Erythroblast (primary cell): Measurements from ENCODE around the gene BSG.

Experiments
- GATA1 ChIP-seq: IDR thresholded peaks from 2 replicates; pipeline ENCODE4 v1.6.1; 2011; ENCODE audit warnings: low read depth, mild to moderate bottlenecking, control low read depth, low read length, moderate library complexity
- POLR2A ChIP-seq: IDR thresholded peaks from 2 replicates; pipeline ENCODE4 v1.6.1; 2011; ENCODE audit warnings: mild to moderate bottlenecking, low read length

GRCh38 chr19:612941-613340 is 40.5 kb downstream of the BSG start:
- TF ChIP-seq POLR2A (no peak), GATA1 (no peak)
